ENCODE results near the gene MBLAC1.

Gene MBLAC1

GRCh38 chr7:100088621-100089457 is 37.9 kb upstream of the MBLAC1 start, which contains the start of gene COPS6:
Gene COPS6 (plus strand): TSS chr7:100088969. CDS start chr7:100088991, 22 bp downstream.
- DNase-seq = peak; percentile 75 to 81 (median 78)
- H3K36me3 ChIP-seq (ENCODE audit: control insufficient read depth, insufficient read depth, low read length) = peaks cover 36% of the 10 kb centered on the region
- peaks cover 6% of the 10 kb centered on the region for H3K4me1 ChIP-seq (ENCODE audit: control insufficient read depth, insufficient read depth, low read length, poor library complexity, severe bottlenecking)
- H3K27me3 ChIP-seq (replicated peaks; ENCODE audit: control insufficient read depth, insufficient read depth, low read length, poor library complexity, severe bottlenecking) = no peaks in the 10 kb centered on the region
- H3K4me3 ChIP-seq (ENCODE audit: insufficient read depth, low read depth, low read length, poor library complexity, severe bottlenecking) = peak within 1 kb of the TSS; percentile 71
- H3K9me3 ChIP-seq (ENCODE audit: control insufficient read depth, low read length) = no peaks in the 10 kb centered on the region
- H3K27ac ChIP-seq (ENCODE audit: insufficient read depth, low read length, poor library complexity, severe bottlenecking) = peak within 1 kb of the TSS; percentile 78

GRCh38 chr7:100089458-100090196 is 37.1 kb upstream of the MBLAC1 start:
- peak overlapping the region; percentile 78 for H3K27ac ChIP-seq (ENCODE audit: insufficient read depth, low read length, poor library complexity, severe bottlenecking)
- peak overlapping the region; percentile 71 for H3K4me3 ChIP-seq (ENCODE audit: insufficient read depth, low read depth, low read length, poor library complexity, severe bottlenecking)
- no peaks in the 10 kb centered on the region for H3K27me3 ChIP-seq (replicated peaks; ENCODE audit: control insufficient read depth, insufficient read depth, low read length, poor library complexity, severe bottlenecking)
- H3K4me1 ChIP-seq (ENCODE audit: control insufficient read depth, insufficient read depth, low read length, poor library complexity, severe bottlenecking) = peaks cover 6% of the 10 kb centered on the region
- DNase-seq = no peak
- no peaks in the 10 kb centered on the region for H3K9me3 ChIP-seq (ENCODE audit: control insufficient read depth, low read length)
- H3K36me3 ChIP-seq (ENCODE audit: control insufficient read depth, insufficient read depth, low read length) = peaks cover 43% of the 10 kb centered on the region

DNA sequence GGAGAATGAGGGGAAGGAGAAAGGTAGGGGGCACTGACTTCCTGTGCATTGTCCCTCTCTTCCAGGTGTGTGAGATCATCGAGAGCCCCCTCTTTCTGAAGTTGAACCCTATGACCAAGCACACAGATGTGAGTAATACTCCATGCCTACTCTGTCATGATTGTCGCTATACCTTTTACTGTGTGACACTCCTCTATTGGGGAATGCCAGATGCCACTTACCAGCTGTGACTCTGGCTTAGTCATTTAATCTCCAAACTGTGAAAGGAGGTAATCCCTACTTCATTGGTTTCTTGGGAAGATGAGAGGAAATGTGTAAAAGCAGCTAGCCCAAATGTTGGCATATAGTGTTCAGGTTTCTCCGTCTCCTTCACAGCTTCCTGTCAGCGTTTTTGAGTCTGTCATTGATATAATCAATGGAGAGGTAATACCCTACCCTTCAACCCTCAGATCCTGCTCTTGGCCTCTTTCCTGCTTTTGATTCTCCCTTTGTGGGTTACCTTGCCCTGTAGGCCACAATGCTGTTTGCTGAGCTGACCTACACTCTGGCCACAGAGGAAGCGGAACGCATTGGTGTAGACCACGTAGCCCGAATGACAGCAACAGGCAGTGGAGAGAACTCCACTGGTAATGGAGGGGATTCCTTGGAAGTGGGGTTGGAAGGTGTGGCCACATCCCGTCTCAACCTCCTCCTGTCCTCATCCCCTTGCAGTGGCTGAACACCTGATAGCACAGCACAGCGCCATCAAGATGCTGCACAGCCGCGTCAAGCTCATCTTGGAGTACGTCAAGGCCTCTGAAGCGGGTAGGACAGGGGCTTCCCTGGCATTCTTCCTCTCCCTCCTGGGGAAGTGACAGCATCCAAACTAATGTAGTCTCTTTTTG is 36.0 kb upstream of the MBLAC1 start:
- H3K4me3 ChIP-seq (ENCODE audit: insufficient read depth, low read depth, low read length, poor library complexity, severe bottlenecking) = no peak overlapping the region

GRCh38 chr7:100091411-100092181 is 35.2 kb upstream of the MBLAC1 start:
- Histone ChIP-seq H3K9me3 (ENCODE audit: control insufficient read depth, low read length) (no peaks in the 10 kb centered on the region), H3K4me1 (ENCODE audit: control insufficient read depth, insufficient read depth, low read length, poor library complexity, severe bottlenecking) (peaks cover 6% of the 10 kb centered on the region), H3K4me3 (ENCODE audit: insufficient read depth, low read depth, low read length, poor library complexity, severe bottlenecking) (no peak overlapping the region), H3K27ac (ENCODE audit: insufficient read depth, low read length, poor library complexity, severe bottlenecking) (no peak overlapping the region), H3K27me3 (replicated peaks; ENCODE audit: control insufficient read depth, insufficient read depth, low read length, poor library complexity, severe bottlenecking) (no peaks in the 10 kb centered on the region), H3K36me3 (ENCODE audit: control insufficient read depth, insufficient read depth, low read length) (peaks cover 61% of the 10 kb centered on the region)
- no peak for DNase-seq

More for the DNA sequence above, 36.0 kb upstream of the MBLAC1 start:
- Histone ChIP-seq H3K36me3 (ENCODE audit: control insufficient read depth, insufficient read depth, low read length) (peaks cover 53% of the 10 kb centered on the region), H3K9me3 (ENCODE audit: control insufficient read depth, low read length) (no peaks in the 10 kb centered on the region), H3K27ac (ENCODE audit: insufficient read depth, low read length, poor library complexity, severe bottlenecking) (no peak overlapping the region), H3K27me3 (replicated peaks; ENCODE audit: control insufficient read depth, insufficient read depth, low read length, poor library complexity, severe bottlenecking) (no peaks in the 10 kb centered on the region), H3K4me1 (ENCODE audit: control insufficient read depth, insufficient read depth, low read length, poor library complexity, severe bottlenecking) (peaks cover 6% of the 10 kb centered on the region)
- DNase-seq = no peak

DNA sequence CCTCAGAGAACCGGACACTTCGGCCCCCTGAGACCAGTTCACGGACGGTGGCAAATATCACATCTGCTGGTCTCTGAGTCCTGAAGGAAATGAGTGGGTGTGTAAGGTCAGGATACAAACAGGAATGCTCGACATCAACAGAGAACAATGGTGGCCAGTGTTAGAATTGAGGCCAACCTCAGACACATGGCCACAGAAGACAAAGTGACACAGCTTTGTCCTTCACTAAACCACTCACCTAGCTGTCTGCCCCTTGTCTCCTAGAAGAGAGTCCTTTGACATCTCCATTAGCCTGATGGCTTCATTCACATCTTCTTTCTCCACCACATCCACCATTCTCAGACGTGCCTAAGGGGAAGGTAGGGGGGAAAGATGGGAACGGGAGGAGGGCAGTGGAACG is 33.7 kb upstream of the MBLAC1 start:
- Histone ChIP-seq H3K4me1 (ENCODE audit: control insufficient read depth, insufficient read depth, low read length, poor library complexity, severe bottlenecking) (peaks cover 4% of the 10 kb centered on the region), H3K27me3 (replicated peaks; ENCODE audit: control insufficient read depth, insufficient read depth, low read length, poor library complexity, severe bottlenecking) (no peaks in the 10 kb centered on the region), H3K9me3 (ENCODE audit: control insufficient read depth, low read length) (no peaks in the 10 kb centered on the region), H3K4me3 (ENCODE audit: insufficient read depth, low read depth, low read length, poor library complexity, severe bottlenecking) (no peak overlapping the region), H3K27ac (ENCODE audit: insufficient read depth, low read length, poor library complexity, severe bottlenecking) (no peak overlapping the region), H3K36me3 (ENCODE audit: control insufficient read depth, insufficient read depth, low read length) (peaks cover 73% of the 10 kb centered on the region)
- DNase-seq = no peak

- no peak for DNase-seq
- Histone ChIP-seq H3K27ac (ENCODE audit: insufficient read depth, low read length, poor library complexity, severe bottlenecking) (no peak overlapping the region), H3K9me3 (ENCODE audit: control insufficient read depth, low read length) (no peaks in the 10 kb centered on the region), H3K27me3 (replicated peaks; ENCODE audit: control insufficient read depth, insufficient read depth, low read length, poor library complexity, severe bottlenecking) (no peaks in the 10 kb centered on the region), H3K4me1 (ENCODE audit: control insufficient read depth, insufficient read depth, low read length, poor library complexity, severe bottlenecking) (no peaks in the 10 kb centered on the region), H3K4me3 (ENCODE audit: insufficient read depth, low read depth, low read length, poor library complexity, severe bottlenecking) (no peak overlapping the region), H3K36me3 (ENCODE audit: control insufficient read depth, insufficient read depth, low read length) (peaks cover 78% of the 10 kb centered on the region)
Observed at GRCh38 chr7:100093498-100093897, 33.3 kb upstream of the MBLAC1 start.

GRCh38 chr7:100093925-100094486 is 32.8 kb upstream of the MBLAC1 start:
- Histone ChIP-seq H3K36me3 (ENCODE audit: control insufficient read depth, insufficient read depth, low read length) (peaks cover 83% of the 10 kb centered on the region), H3K27me3 (replicated peaks; ENCODE audit: control insufficient read depth, insufficient read depth, low read length, poor library complexity, severe bottlenecking) (no peaks in the 10 kb centered on the region), H3K27ac (ENCODE audit: insufficient read depth, low read length, poor library complexity, severe bottlenecking) (no peak overlapping the region), H3K4me3 (ENCODE audit: insufficient read depth, low read depth, low read length, poor library complexity, severe bottlenecking) (no peak overlapping the region), H3K9me3 (ENCODE audit: control insufficient read depth, low read length) (no peaks in the 10 kb centered on the region), H3K4me1 (ENCODE audit: control insufficient read depth, insufficient read depth, low read length, poor library complexity, severe bottlenecking) (no peaks in the 10 kb centered on the region)
- DNase-seq = no peak

- no peak overlapping the region for H3K4me3 ChIP-seq (ENCODE audit: insufficient read depth, low read depth, low read length, poor library complexity, severe bottlenecking)
- H3K27ac ChIP-seq (ENCODE audit: insufficient read depth, low read length, poor library complexity, severe bottlenecking) = no peak overlapping the region
- no peaks in the 10 kb centered on the region for H3K9me3 ChIP-seq (ENCODE audit: control insufficient read depth, low read length)
- peaks cover 11% of the 10 kb centered on the region for H3K4me1 ChIP-seq (ENCODE audit: control insufficient read depth, insufficient read depth, low read length, poor library complexity, severe bottlenecking)
- peaks cover 88% of the 10 kb centered on the region for H3K36me3 ChIP-seq (ENCODE audit: control insufficient read depth, insufficient read depth, low read length)
- no peak for DNase-seq
- no peaks in the 10 kb centered on the region for H3K27me3 ChIP-seq (replicated peaks; ENCODE audit: control insufficient read depth, insufficient read depth, low read length, poor library complexity, severe bottlenecking)
Observed at GRCh38 chr7:100095289-100095688, 31.5 kb upstream of the MBLAC1 start.

DNA sequence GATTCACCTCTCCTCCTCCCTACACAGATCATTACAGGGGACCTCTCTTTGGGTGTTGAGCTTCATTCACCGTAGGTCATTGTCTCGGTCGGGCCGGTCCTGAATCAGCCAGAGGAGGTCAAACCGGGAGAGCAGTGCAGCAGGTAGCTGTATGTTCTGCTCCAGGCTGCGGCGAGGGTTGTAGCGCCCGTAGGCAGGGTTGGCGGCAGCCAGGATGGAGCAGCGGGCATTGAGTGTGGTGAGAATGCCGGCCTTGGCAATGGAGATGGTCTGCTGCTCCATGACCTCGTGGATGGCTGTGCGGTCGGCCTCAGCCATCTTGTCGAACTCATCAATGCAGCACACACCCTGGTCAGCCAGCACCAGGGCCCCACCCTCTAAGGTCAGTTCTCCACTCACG is 31.1 kb upstream of the MBLAC1 start:
- peaks cover 11% of the 10 kb centered on the region for H3K4me1 ChIP-seq (ENCODE audit: control insufficient read depth, insufficient read depth, low read length, poor library complexity, severe bottlenecking)
- H3K27me3 ChIP-seq (replicated peaks; ENCODE audit: control insufficient read depth, insufficient read depth, low read length, poor library complexity, severe bottlenecking) = no peaks in the 10 kb centered on the region
- H3K36me3 ChIP-seq (ENCODE audit: control insufficient read depth, insufficient read depth, low read length) = peaks cover 85% of the 10 kb centered on the region
- H3K4me3 ChIP-seq (ENCODE audit: insufficient read depth, low read depth, low read length, poor library complexity, severe bottlenecking) = no peak overlapping the region
- H3K9me3 ChIP-seq (ENCODE audit: control insufficient read depth, low read length) = no peaks in the 10 kb centered on the region
- no peak overlapping the region for H3K27ac ChIP-seq (ENCODE audit: insufficient read depth, low read length, poor library complexity, severe bottlenecking)
- no peak for DNase-seq
